GM19455 (cell line): ENCODE measurements around the gene CUEDC2.
"Not testable (repeated sequence)": the region's sequence is repeated elsewhere in the genome, so short reads cannot be mapped to it uniquely, and the experiment has no call there.

Experiments used
- ATAC-seq: cut with Tn5 transposase; IDR thresholded peaks from one replicate; pipeline ENCODE4 v1.9.1; 2021; ENCODE audit not compliant: unreplicated experiment

Gene CUEDC2

DNA sequence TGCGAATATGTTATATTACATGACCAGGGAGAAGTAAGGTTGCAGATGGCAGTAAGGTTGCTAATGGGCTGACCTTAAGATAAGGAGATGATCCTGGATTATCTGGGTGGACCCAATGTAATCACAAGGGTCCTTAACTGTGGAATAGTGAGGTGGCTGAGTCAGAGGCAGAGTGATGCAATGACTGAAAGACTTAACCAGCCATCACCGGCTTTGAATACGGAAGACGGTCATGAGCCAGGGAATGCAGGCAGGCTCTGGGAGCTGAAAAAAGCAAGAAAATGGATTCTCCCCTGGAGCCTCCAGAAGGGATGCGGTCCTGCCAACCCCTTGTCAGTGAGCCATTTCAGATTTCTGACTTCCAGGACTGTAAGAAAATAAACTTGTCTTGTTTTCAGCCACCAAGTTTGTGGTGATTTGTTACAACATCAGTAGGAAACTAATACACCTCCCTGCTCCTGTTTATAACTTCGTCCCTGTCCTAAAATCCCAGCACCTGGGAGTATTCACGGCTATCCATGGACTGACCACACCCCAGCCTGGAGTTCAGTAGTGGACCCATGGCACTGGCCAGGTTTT, 23.6 kb upstream of the CUEDC2 start:
- ATAC-seq, result no peak

DNA sequence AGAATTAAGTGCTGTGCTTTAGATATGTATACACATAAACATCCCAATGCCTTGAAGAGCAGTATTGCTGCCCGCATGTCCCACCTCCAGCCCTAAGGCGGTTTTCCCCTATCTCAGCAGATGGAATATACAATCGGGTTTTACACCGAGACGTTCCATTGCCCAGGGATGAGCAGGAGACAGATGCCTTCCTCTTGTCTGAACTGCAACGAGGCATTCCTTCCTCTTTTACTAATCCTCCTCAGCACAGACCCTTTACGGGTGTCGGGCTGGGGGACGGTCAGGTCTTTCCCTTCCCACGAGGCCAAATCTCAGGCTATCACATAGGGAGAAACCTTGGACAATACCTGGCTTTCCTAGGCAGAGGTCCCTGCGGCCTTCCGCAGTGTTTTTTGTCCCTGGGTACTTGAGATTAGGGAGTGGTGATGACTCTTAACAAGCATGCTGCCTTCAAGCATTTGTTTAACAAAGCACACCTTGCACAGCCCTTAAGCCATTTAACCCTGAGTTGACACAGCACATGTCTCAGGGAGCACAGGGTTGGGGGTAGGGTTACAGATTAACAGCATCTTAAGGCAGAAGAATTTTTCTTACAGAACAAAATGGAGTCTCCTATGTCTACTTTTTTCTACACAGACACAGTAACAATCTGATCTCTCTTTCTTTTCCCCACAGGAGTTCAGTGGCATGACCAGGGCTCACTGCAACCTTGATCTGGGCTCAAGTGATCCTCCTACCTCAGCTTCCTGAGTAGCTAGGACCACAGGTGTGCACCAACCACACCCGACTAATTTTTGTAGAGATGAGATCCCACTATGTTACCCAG, 22.5 kb upstream of the CUEDC2 start:
- not testable (repeated sequence) for ATAC-seq

DNA sequence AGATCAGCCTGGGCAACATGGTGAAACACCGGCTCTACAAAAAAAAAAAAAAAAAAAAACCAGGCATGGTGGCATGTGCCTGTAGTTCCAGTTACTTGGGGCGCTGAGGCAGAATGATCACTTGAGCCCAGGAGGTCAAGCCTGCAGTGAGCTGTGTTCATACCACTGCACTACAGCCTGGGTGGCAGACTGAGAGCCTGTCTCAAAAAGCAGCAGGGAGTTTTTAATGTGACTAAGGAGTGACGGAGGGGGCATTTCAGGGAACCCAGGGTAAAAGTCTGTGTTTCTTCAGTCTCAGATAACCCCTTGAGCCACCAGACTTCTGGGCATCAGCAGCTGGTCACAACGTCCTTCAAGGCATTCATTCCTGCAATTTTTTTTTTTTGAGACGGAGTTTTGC, 21.1 kb upstream of the CUEDC2 start:
- no peak for ATAC-seq

DNA sequence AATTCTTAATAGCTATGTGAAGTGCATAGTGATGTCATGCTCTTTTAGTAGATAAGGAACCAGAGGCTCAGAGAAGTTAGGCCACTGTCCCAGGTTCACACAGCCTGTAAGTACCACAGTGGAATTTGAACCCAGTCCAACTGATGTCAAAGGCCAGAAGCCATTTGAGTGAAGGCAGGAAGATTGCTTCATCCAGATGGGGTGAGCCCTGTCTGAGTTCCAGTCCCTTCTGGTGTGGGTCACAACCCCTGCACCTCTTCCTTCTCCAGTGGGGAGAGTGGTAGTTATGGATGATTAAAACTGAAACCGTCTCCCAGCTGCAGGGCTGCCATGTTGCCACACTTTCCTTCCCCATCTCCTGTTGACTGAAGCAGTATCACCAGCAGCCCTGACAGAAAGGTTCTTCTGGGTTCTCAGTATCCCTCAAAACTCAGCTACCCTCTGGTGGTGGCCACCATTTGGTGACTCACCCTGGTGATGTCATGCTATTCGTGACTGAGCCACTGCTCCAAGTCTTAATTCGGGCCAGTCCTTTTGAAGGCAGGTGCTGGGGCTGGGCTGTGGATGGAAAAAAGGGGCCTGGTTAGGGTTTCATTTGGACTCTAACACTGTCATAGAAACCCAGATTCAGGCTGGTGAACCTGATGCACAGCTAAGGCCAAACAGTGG, 20.4 kb upstream of the CUEDC2 start:
- no peak for ATAC-seq

DNA sequence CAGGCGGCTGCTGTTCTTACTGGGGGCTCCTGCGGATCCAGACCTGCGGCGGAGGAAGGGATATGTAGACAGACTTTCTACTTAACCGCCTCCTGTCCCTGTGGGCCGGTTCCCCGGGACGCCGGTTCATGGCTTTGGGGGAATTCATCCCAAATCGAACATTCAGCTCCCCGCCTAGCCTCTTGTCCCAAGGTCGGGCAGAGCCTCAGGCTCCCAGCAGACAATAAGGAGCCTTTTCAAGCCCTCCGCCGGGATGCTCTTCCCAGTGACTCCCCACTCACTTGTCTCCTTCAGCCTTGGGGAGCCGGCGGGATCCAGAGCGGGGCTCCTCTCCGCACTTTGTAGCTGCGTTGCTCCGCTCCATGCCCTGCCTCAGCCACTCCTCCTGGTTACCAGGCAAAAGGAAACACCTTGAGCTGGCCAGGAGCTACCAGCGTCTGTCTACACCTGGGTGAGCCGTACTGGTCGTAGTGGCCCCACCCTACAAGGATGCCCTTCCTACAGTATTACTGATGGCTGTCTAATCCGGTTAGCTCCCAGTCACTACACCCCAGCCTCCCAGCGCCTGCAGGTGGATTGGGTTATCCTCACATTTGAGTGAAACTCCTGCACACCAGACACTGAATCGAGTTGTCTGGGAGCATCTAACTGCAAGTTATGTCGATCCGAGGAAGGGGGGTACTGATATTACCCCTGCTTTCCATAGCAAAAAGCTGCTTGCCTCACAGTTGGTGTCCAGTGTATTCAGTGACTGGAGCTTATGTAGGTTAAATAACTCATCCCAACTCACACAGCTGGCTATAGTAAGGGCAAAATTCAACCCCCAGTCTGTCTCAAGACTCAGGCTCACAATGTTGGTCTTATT, 19.0 kb upstream of the CUEDC2 start, which contains the start of gene C10orf95:
C10orf95 (minus strand) TSS at position 439 of the 865 bp plus-strand sequence. CDS start 450 bp downstream, outside the sequence.
- no peak for ATAC-seq

DNA sequence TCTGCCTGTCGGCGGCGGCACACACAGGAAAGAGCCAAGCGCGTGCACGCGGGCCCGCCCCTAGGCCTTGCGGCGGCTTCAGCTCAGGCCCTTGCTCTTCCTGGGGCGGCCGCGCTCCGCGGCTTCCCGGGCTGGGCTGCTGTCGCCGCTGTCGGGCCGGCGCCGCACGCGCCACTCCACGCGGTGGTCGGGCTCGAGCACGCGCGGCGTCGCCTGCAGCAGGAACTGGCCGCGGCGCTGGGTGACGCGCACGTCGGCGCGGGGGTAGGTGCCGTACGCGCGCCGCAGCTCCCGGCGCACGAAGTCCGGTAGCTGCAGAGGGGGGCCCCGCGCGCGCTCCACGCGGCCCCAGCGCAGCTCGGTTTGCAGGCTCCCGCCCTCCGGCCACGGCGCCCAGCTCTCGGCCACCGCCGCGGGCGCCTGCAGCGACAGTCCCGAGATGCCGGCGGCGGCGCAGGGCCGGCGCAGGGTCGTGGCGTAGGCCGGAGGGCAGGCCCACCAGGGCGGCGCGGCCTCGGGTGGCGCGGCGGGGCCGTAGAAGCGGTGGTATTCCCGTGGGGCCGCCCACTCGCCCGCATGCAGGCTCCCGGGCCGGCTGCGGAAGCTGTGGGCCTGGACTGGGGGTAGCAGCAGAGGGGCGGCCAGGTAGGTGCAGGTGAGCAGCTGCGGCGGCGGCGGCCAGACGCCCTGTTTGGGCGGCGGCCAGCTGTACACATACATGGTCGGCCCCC, 18.2 kb upstream of the CUEDC2 start:
- peak; percentile 63 for ATAC-seq

DNA sequence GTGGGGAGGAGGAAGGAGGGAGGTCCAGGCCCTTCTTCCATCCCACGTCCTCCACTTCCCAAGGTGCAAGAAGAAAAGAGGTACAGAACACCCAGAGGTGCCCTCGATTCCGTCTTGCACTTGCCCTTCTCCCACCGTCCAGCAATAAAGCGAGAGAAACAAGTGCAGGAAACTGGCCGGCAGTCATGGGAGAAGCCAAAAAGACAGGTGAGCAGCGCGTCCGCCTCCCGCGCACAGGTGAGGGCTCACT, 17.7 kb upstream of the CUEDC2 start:
- ATAC-seq, result no peak

DNA sequence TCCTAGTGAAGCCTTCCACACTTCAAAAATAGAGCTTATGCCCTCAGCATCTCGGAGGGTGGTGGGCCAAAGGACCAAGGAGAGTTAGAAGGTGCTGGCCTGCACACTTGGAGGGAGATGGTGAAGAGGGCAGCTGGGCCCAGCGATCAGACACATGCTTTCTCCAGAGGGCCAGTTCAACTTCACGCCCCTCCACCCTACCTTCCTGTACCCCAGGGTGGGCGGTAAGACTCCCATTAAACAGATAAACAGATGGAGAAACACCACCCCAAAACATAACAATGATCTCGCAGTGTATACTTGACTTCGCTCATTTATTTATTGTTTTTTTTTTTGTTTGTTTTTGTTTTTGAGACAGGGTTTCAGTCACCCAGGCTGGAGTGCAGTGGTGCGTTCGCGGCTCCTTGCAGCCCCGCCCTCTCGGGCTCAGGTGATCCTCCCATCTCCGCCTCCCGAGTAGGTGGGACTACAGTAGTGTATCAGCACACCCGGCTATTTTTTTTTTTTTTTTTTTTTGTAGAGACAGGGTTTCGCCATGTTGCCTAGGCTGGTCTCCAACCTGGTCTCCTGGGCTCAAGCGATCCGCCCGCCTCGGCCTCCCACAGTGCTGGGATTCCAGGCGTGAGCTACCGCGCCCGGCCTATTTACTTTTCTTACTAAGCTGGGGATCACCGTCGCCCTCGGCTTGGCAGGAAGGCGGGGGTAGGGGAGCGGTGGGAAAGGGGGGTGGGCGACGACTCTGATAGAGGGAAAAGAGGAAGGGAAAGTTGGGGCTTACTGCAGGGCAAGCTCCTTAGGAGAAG, 17.1 kb upstream of the CUEDC2 start:
- ATAC-seq, result peak; percentile 55

DNA sequence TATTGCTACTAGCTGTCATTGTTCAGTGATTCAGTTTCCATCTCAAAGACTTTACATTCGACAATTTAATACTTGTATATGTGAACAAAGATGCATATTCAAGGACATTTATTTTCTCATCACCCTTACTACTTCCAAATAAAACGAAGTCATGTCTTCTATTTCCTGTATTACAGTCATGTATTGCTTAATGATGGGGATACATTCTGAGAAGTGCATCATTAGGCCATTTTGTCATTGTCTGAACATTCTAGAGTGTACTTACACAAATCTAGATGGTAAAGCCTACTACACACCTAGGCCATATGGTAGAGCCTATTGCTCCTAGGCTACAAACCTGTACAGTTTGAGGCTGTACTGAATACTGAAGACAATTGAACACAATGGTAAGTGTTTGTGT, 12.5 kb upstream of the CUEDC2 start:
- no peak for ATAC-seq

DNA sequence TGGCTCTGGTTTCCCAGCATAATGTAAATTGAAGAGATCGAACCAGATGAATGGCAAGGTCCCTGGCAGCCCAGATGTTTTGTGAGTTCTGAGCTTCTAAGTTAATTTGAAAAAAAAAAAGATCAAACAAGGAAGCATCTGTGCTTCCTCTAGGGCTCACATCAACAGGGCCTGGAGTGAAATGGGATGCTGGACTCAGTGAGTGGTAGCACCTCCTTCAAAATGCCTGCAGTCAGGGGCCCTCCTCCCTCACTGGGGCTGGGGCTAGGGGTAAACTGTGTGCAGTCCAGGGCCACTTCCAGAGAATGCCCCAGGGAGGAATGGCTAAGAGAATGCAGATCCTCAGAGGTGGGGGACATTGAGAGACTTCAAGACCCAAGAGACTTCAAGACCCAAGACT, 6.0 kb upstream of the CUEDC2 start:
- ATAC-seq, result no peak

DNA sequence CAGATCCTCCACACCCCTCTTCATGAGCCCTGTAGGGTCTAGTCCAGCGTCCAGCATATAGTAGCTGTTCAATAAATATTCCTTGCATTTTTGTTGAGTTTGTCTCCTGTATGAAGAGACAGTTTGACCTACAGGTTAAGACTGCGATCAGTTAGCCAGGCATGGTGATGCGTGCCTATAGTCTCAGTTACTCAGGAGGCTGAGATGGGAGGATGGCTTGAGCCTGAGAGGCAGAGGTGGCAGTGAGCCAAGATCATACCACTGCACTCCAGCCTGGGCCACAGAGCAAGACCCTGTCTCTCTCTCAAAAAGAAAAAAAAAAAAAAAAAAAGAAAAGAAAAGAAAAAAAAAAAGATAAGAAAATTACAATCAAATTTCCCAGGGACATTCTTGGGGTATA, 5.1 kb upstream of the CUEDC2 start:
- no peak for ATAC-seq

DNA sequence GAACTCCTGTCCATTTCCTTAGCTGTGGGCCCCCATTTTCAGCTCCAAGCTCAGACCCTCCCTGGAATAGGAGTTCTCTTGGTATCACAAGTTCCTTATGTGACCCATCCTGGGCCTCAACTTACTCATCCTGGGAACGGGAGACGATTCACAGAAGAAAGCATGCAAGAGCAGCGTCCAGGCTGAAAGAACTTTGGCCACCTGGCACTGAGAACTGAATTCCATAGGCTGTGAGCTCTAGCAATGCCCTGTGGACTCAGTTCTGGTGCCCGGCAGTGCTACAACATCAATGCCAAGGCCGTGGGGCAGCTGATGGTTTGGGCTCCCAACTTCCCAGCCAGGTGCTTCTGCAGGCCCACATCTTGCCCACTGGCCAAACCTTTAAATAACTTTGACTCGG, 3.9 kb upstream of the CUEDC2 start:
- ATAC-seq, result no peak

DNA sequence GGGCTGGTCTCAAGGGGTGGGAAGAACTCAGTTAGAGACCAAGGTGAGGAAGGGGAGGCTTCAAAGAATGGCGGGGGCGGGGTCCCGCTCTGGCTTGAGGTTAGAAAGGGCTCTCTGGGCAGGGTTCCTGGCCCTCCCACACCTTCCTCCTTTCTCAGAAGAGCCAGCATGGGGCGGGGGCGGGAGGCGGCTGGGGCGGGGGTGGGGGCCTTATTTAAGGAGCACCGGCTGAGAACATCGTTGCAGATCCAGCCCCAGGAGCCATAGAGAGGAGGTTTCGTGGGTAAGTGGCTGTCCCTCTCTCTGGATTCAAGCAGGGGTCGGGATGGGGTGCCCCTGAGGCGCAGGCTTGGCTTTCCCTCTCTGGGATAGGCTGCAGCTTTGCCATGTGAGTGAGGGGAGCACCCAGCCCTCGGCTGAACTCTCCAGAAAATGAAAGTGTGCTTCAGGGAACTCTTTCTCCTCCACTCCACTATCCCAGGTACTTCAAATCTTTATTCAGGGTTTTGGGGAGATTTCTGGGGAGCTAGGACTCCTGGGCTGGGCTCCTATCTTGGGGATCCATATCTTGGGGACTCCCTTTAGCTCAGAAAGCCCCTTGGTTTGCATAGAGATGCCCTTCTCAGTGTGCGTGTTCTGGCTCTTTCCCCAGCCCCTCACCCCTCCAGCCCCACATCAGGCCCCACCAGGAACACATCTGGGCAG, 3.3 kb upstream of the CUEDC2 start:
- ATAC-seq, result no peak

DNA sequence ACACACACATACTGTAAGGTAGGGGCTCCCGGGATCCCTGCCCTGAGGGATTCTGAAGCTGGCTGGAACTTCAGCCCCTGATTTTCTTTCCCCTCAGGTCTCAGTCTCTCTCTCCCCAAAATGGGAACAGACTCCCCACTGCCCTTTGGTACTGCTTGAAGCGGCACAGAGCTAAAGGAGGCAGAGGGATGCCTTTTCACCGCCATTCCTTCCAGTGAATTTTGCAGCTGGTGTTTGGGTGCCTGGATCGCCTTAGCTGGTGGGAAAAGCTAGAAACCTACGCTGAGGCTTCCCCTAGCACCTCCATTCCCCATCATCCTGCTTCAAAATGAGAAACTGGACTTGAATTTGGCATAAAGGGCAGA, 2.7 kb upstream of the CUEDC2 start:
- ATAC-seq, result no peak

DNA sequence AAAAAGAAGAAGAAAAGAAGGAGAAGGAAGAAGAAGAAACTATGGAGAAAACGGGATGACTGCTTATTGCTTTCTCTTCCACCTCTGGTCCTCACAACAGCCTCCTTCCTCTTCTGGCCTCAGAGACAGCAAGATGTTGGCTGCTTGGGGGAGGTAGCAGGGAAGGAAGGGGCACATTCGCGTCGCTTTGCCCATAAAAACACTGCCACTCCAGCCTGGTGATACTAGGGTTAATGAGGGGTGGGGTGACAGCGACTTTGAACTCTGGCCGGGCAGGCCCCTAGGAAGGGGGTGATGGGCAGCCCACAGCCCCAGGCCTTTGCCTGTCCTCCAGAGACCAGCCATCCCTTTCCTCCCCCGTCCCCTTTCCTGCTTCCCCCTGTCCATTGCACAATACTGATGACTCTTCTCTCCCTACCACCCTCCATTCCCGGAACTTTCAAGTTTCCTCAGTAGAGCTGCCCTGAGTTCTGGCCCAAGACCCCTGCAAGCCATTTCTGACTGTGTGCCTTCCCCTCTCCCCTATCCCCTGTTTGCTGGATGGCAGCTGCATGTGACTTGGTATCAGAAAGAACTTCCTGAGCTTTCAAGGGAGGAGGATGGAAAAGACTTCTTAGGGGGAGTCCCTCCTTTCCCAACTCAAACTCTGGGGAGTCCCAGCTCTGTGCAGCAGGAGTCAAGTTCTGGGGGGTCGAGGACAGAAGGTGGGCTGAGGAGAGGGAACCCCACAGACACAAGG, 2.2 kb upstream of the CUEDC2 start:
- ATAC-seq, result no peak

DNA sequence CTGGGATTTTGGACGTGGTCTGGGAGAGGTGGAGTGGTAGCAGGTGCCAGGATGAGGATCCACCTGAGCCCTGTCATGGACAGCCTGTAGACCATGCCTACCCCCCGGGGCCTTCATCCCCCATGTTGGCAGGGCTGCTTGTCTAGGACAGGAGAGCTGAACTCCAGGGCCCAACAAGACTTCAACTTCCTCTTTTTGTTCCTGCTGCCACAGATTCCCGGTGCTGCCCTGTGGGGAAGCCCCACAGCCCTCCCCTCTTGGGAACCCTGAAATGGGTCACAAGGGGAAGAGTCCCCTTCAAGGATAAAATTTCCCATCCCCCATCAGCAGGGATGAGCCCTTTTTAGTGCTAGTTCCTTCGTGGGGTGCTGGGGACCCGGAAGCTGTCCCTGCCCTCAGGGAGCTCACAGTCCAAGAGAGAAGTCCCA, 1.3 kb upstream of the CUEDC2 start:
- ATAC-seq, result no peak

DNA sequence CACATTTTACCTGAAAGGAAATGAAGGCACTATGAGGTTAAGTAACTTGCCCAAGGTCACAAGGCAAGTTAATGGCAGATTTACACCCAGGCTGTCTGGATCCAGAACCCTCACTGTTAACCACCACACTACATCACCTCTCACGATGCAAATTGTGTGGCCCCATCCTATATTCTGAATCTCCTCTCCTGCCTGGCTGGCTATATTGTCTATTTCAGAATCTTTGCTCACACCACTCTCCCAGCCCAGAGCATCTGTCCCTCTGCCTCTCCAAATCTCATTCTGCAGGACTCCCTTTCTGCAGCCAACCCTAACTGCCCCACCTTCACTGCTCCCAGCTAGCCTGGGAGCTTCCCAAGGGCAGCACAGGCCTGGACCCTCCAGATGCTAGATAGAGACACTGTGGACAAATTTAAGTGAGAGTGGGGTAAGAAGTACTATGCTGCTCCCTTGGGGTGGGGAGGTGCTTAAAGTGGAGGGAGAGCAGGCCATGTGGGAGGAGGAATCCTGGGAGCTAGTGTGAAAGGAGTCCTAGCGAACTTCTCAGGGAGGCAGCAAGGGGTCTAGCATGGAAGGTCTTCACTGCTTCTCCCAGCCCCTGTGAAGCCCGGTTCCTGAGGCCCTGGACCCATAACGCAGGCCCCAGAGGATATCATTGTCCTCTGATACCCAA, 786 bp downstream of the CUEDC2 start:
- no peak for ATAC-seq

DNA sequence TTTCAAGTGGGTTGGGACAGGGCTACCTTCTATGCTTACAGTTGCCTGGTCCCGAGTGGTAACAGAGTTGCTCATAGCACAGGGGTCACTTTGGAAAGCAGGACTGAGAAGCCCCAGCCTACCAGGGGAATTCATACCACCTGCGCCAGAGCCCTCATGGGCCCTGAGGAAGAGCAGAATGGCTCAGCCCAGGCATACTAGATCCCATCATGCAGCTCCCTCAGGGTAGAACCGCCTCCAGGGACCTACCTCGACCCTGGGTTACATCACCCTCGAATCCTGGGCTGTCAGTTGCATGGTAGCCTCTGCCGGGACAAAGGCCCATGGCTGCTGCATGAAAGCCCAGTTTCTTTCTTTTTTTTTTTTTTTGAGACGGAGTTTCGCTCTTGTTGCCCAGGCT, 2.9 kb downstream of the CUEDC2 start:
- no peak for ATAC-seq
